HG02678 (cell line): ENCODE results near the gene B3GNT9.

Source experiments
- ATAC-seq: cut with Tn5 transposase; IDR thresholded peaks from one replicate; pipeline ENCODE4 v1.9.1; 2021; ENCODE audit warnings: mild to moderate bottlenecking, moderate library complexity; ENCODE audit not compliant: unreplicated experiment

The B3GNT9 gene

GRCh38 chr16:67169011-67169451 is 18.2 kb upstream of the B3GNT9 start:
- ATAC-seq, result no peak

GRCh38 chr16:67167588-67167987 is 16.8 kb upstream of the B3GNT9 start:
- no peak for ATAC-seq

- ATAC-seq, result no peak
Observed at GRCh38 chr16:67166598-67167168, 15.9 kb upstream of the B3GNT9 start.

- ATAC-seq, result no peak
Observed at GRCh38 chr16:67166110-67166547, 15.3 kb upstream of the B3GNT9 start.

- no peak for ATAC-seq
Observed at GRCh38 chr16:67165121-67166078, 14.6 kb upstream of the B3GNT9 start.

- no peak for ATAC-seq
Observed at GRCh38 chr16:67164599-67165061, 13.8 kb upstream of the B3GNT9 start, which contains the start of gene HSF4. Gene HSF4 (plus strand): TSS chr16:67164745. CDS start chr16:67164812, 67 bp downstream.

- ATAC-seq, result no peak
Observed at GRCh38 chr16:67163999-67164558, 13.3 kb upstream of the B3GNT9 start.

GRCh38 chr16:67163164-67163998 is 12.6 kb upstream of the B3GNT9 start:
- no peak for ATAC-seq

GRCh38 chr16:67162506-67163163 is 11.8 kb upstream of the B3GNT9 start:
- no peak for ATAC-seq

- no peak for ATAC-seq
Observed at GRCh38 chr16:67161595-67162058, 10.8 kb upstream of the B3GNT9 start.

GRCh38 chr16:67158637-67159600 is 8.1 kb upstream of the B3GNT9 start:
- ATAC-seq, result peak; percentile 33

GRCh38 chr16:67157892-67158635 is 7.3 kb upstream of the B3GNT9 start:
- no peak for ATAC-seq

GRCh38 chr16:67157106-67157748 is 6.4 kb upstream of the B3GNT9 start:
- no peak for ATAC-seq

GRCh38 chr16:67156143-67156844 is 5.5 kb upstream of the B3GNT9 start:
- ATAC-seq, result no peak

- no peak for ATAC-seq
Observed at GRCh38 chr16:67155295-67156142, 4.7 kb upstream of the B3GNT9 start.
